ENCODE measurements around the gene PRKAG2. TPM values are rescaled to one million over a fixed set of nuclear protein-coding genes. Genes with fewer than 3 reads are reported as not detected.
"Not testable (repeated sequence)": the region's sequence is repeated elsewhere in the genome, so short reads cannot be mapped to it uniquely, and the experiment has no call there.

The PRKAG2 gene
- total RNA-seq, 4 donors from 2014 or later = 19.5 to 30.8 (median 27.6) TPM

- WGBS, 2 donors = 96 to 97% methylated on average over 7 of the region's 7 CpGs
- DNase-seq = no peak
- Histone ChIP-seq H3K27ac (no peak overlapping the region), H3K4me1 (peaks cover 0 to 11% of the 10 kb centered on the region in 2 donors), H3K27me3 (no peaks in the 10 kb centered on the region), H3K4me3 (replicated peaks in 1 of 3) (no peak overlapping the region), H3K9me3 (no peaks in the 10 kb centered on the region), H3K36me3 (no peaks in the 10 kb centered on the region)
- intact Hi-C loops (cut with DNase I) = no loop called here
- no peak for TF ChIP-seq CTCF (IDR thresholded peaks at IDR 0.05)
- no peak for TF ChIP-seq POLR2A (IDR thresholded peaks at IDR 0.05)
These were observed 76.5 kb downstream of the PRKAG2 start for GRCh38 chr7:151800391-151800790.

- no peaks in the 10 kb centered on the region for H3K36me3 ChIP-seq
- intact Hi-C loops (cut with DNase I) = no loop called here
- no peak for DNase-seq
- no peaks in the 10 kb centered on the region for H3K27me3 ChIP-seq
- no peak overlapping the region for H3K4me3 ChIP-seq (replicated peaks in 1 of 3)
- WGBS, 2 donors = 96 to 98% methylated on average over 15 of the region's 15 CpGs
- H3K9me3 ChIP-seq = no peaks in the 10 kb centered on the region
- TF ChIP-seq CTCF (IDR thresholded peaks at IDR 0.05) (no peak), POLR2A (IDR thresholded peaks at IDR 0.05) (no peak)
- H3K4me1 ChIP-seq = peaks cover 0 to 12% of the 10 kb centered on the region in 2 donors
- H3K27ac ChIP-seq = no peak overlapping the region
These were observed 77.4 kb downstream of the PRKAG2 start for GRCh38 chr7:151799506-151799905.

GRCh38 chr7:151798851-151799448 lies 78.0 kb downstream of the PRKAG2 start:
- no peak for DNase-seq
- Histone ChIP-seq H3K27ac (no peak overlapping the region), H3K27me3 (no peaks in the 10 kb centered on the region), H3K4me3 (replicated peaks in 1 of 3) (no peak overlapping the region), H3K4me1 (peaks cover 2 to 17% of the 10 kb centered on the region in 2 donors), H3K36me3 (no peaks in the 10 kb centered on the region), H3K9me3 (no peaks in the 10 kb centered on the region)
- TF ChIP-seq CTCF (IDR thresholded peaks at IDR 0.05) = no peak
- TF ChIP-seq POLR2A (IDR thresholded peaks at IDR 0.05) = no peak
- 95 to 100% methylated on average over 10 of the region's 10 CpGs for WGBS, 2 donors
- intact Hi-C loops (cut with DNase I) = no loop called here

GRCh38 chr7:151797667-151798307 lies 79.1 kb downstream of the PRKAG2 start:
- Histone ChIP-seq H3K27ac (peak overlapping the region; percentile 51 to 58 (median 52)), H3K4me1 (peaks cover 10 to 26% of the 10 kb centered on the region in 2 donors)
- intact Hi-C loops (cut with DNase I); H3K27me3 ChIP-seq; H3K36me3 ChIP-seq; H3K9me3 ChIP-seq; H3K4me3 ChIP-seq (replicated peaks in 1 of 3): not testable (repeated sequence)
- 79 to 88% methylated on average over 11 of the region's 11 CpGs for WGBS, 2 donors
- peak in 1 of 2 donors; percentile 24 for DNase-seq

- H3K9me3 ChIP-seq = no peaks in the 10 kb centered on the region
- intact Hi-C loops (cut with DNase I) = no loop called here
- whole genome bisulfite sequencing, 2 donors = 71 to 82% methylated on average over 13 to 17 of the region's 17 CpGs
- no peaks in the 10 kb centered on the region for H3K27me3 ChIP-seq
- TF ChIP-seq CTCF (IDR thresholded peaks at IDR 0.05) (no peak), POLR2A (IDR thresholded peaks at IDR 0.05) (no peak)
- no peak for DNase-seq
- H3K4me1 ChIP-seq = peaks cover 10 to 26% of the 10 kb centered on the region in 2 donors
- no peak overlapping the region for H3K4me3 ChIP-seq (replicated peaks in 1 of 3)
- peak overlapping the region; percentile 51 to 58 (median 52) for H3K27ac ChIP-seq
- no peaks in the 10 kb centered on the region for H3K36me3 ChIP-seq
These were observed 79.9 kb downstream of the PRKAG2 start for GRCh38 chr7:151796871-151797537.

All from thyroid gland (tissue), 4 donors.